Body of pancreas (tissue), 4 donors: ENCODE results near the gene VPS35L. TPM values are rescaled to one million over a fixed set of nuclear protein-coding genes. Genes with fewer than 3 reads are reported as not detected.
A peak's percentile ranks its signal among the peaks of the same experiment; 100 is the strongest.

Experiments used
- ATAC-seq: fragments of 150-250 bp; one replicate; pipeline ENCODE4 v1.9.1; 2016
- DNase-seq, 4 donors: peaks; one replicate each; pipeline ENCODE4 v3.0.0-alpha.2; 2019
- H3K27ac ChIP-seq, 4 donors: fragments of 200-600 bp; sonication (generic); 1 replicate in 3 of 4; 2 replicates in 1 of 4; pipeline versions ENCODE4 v1.5.1 to v1.6.1; 2016 to 2019; ENCODE audit warnings: mild to moderate bottlenecking in 1 of 4, mixed read lengths in 1 of 4, moderate library complexity in 1 of 4
- H3K27me3 ChIP-seq, 2 donors: fragments of 200-600 bp; sonication (generic); one replicate each; pipeline ENCODE4 v1.6.0; 2016; ENCODE audit warnings: mild to moderate bottlenecking in 1 of 2
- H3K36me3 ChIP-seq, 2 donors: fragments of 200-600 bp; sonication (generic); replicated peaks in 1 of 2; 2 replicates each; pipeline ENCODE4 v1.5.1; 2016; ENCODE audit warnings: low read depth in 2 of 2; ENCODE audit not compliant: insufficient read depth in 1 of 2
- H3K4me1 ChIP-seq: fragments of 200-600 bp; sonication (generic); one replicate; pipeline ENCODE4 v1.6.0; 2016
- H3K4me3 ChIP-seq, 2 donors: fragments of 200-600 bp; sonication (generic); 1 replicate in 1 of 2; 2 replicates in 1 of 2; pipeline ENCODE4 v1.5.1; 2016 to 2019
- H3K9me3 ChIP-seq, 3 donors: fragments of 200-600 bp; sonication (generic); 1 replicate in 2 of 3; 2 replicates in 1 of 3; pipeline ENCODE4 v1.5.1; 2016
- POLR2A ChIP-seq, 3 donors: fragments of 450-650 bp; IDR thresholded peaks; one replicate each; pipeline ENCODE4 v1.6.1; 2016; ENCODE audit warnings: antibody characterized with exemption in 3 of 3, mild to moderate bottlenecking in 2 of 3
- WGBS, 2 donors: methylation state at CpG; one replicate each; pipeline ENCODE4 v1.1.5; 2017; 5-methylcytosine and 5-hydroxymethylcytosine counted together
- intact Hi-C: fragments of 100-400 bp; cut with DNase I; formaldehyde crosslinking; loops from one replicate; pipeline ENCODE4 v1.15.1; 2023
- total RNA-seq, 2 donors: library from RNA; depleted of rRNA; stranded (reverse); fragments of >200 nt; gene quantifications; one replicate each; pipeline ENCODE4 v1.1.0, GENCODE V29; 2016
- TF ChIP-seq, protein P1 (sequence below), 7 experiments: fragments of 450-650 bp in 4 of 7; fragments of 200-600 bp in 3 of 7; sonication (generic) in 3 of 7; IDR thresholded peaks; one replicate each; pipeline ENCODE4 v1.5.1; 2016 to 2019; ENCODE audit warnings: antibody characterized with exemption in 7 of 7

The VPS35L gene
- total RNA-seq, 2 donors from 2014 or later = 25.4 to 31.6 TPM

DNA sequence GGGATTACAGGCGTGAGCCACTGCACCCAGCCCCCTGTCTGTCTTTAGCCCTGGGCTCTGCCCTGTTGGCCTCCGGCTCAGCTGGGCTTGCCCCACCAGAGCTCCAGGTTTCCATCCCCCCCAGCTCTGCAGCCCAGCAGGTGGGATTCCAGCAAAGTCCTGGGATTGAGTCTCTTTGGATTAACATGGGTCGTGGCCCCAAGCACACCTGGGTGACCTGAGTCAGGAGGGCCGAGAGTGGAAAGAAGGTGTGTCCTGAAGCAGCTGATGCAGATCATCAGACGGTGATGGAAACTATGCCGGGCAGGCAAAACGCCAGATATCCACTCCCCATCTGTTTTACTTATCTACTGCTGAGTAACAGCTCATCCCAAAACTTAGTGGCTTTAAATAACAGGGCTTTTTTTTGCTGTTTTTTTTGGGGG lies 90.1 kb downstream of the VPS35L start:
- H3K4me3 ChIP-seq = no peak overlapping the region
- WGBS, 2 donors = 74 to 82% methylated on average over 7 of the region's 7 CpGs
- H3K36me3 ChIP-seq = peaks cover 0 to 4% of the 10 kb centered on the region in 2 donors
- intact Hi-C loops = no loop called here
- H3K9me3 ChIP-seq = no peaks in the 10 kb centered on the region
- ATAC-seq (no peak), DNase-seq (peak in 3 of 4 donors; percentile 11 to 25 (median 14))
- no peaks in the 10 kb centered on the region for H3K27me3 ChIP-seq
- peak overlapping the region in 1 of 4 donors; percentile 5 for H3K27ac ChIP-seq
- TF ChIP-seq, protein P1, sequence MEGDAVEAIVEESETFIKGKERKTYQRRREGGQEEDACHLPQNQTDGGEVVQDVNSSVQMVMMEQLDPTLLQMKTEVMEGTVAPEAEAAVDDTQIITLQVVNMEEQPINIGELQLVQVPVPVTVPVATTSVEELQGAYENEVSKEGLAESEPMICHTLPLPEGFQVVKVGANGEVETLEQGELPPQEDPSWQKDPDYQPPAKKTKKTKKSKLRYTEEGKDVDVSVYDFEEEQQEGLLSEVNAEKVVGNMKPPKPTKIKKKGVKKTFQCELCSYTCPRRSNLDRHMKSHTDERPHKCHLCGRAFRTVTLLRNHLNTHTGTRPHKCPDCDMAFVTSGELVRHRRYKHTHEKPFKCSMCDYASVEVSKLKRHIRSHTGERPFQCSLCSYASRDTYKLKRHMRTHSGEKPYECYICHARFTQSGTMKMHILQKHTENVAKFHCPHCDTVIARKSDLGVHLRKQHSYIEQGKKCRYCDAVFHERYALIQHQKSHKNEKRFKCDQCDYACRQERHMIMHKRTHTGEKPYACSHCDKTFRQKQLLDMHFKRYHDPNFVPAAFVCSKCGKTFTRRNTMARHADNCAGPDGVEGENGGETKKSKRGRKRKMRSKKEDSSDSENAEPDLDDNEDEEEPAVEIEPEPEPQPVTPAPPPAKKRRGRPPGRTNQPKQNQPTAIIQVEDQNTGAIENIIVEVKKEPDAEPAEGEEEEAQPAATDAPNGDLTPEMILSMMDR (IDR thresholded peaks at IDR 0.05) = no peak
- TF ChIP-seq POLR2A (IDR thresholded peaks at IDR 0.05) = no peak
- H3K4me1 ChIP-seq = peaks cover 18% of the 10 kb centered on the region

DNA sequence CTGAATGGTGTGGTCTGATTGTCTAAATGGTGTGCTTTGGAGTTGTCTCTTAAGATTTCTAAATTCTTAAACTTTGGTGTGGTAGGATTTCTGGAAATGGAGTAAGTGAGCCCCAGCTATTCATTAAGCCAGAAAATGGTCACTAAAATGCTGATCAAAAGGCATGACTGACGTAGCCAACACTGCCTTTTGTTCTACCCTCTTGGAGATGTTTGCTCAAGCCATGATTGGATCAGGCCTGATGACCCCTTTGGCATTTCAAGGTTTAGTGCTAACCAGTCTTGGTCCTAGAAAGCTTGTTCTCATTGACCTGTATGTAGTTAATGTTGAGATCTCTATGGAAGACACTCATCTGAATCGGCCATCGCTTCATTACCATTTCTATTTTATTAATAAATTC lies 94.5 kb downstream of the VPS35L start:
- no peak for DNase-seq
- ATAC-seq = peak; percentile 52
- Histone ChIP-seq H3K9me3 (no peaks in the 10 kb centered on the region), H3K4me3 (no peak overlapping the region), H3K27ac (no peak overlapping the region), H3K4me1 (peaks cover 14% of the 10 kb centered on the region), H3K27me3 (no peaks in the 10 kb centered on the region), H3K36me3 (peaks cover 0 to 19% of the 10 kb centered on the region in 2 donors)
- intact Hi-C loops = no loop called here
- TF ChIP-seq POLR2A (IDR thresholded peaks at IDR 0.05) = no peak
- TF ChIP-seq, protein P1 (IDR thresholded peaks at IDR 0.05) = no peak
- WGBS, 2 donors = 65 to 68% methylated on average over 3 of the region's 3 CpGs

DNA sequence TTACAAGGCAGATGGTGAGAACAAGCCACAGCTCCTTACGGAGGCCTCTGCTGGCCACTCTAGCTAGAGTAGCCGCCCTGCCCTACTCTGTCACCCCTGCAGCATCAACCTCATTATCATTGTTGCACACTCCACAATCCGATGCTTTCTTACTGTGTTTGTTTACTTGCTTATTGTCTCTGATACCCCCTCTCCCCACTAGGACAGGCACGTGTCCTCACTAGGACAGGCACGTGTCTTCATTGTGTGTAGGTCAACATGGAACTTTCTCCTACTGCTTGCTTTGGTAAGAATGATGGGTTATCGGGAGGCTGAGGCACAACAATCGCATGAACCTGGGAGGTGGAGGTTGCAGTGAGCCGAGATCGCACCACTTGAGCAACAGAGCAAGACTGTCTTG lies 98.6 kb downstream of the VPS35L start:
- Histone ChIP-seq H3K36me3 (peaks cover 0 to 19% of the 10 kb centered on the region in 2 donors), H3K27ac (no peak overlapping the region), H3K4me3 (no peak overlapping the region), H3K4me1 (peaks cover 9% of the 10 kb centered on the region), H3K9me3 (no peaks in the 10 kb centered on the region), H3K27me3 (no peaks in the 10 kb centered on the region)
- DNase-seq (no peak), ATAC-seq (no peak)
- no peak for TF ChIP-seq POLR2A (IDR thresholded peaks at IDR 0.05)
- TF ChIP-seq, protein P1 (IDR thresholded peaks at IDR 0.05) = no peak
- intact Hi-C loops = no loop called here
- 81 to 92% methylated on average over 9 of the region's 9 CpGs for WGBS, 2 donors

DNA sequence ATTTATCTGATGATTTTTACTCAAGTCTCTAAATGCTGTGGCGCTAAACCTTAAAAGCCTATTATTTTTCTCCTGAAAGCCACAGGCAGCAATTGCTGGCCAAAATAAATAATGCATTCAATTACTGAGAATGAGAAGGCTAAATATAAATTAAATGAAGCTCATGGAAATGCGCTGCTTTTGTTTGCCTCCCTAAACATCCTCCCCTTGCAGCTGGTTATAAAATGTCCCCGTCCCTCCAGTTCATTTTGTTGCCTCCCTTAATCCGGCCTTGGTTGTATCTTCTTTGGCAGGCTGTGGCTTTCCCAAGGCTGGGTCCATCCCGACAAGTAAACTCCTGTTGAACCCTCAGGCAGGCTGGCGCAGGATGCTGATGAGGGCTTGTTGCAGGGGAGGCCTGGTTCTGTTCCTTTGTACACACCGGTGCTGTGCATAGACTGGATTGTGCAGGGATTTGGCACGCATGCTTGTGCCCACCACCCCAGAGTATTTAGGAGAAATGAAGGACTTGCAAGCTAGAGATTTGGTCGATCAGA lies 99.8 kb downstream of the VPS35L start:
- ATAC-seq (no peak), DNase-seq (no peak)
- WGBS, 2 donors = 91 to 93% methylated on average over 9 of the region's 9 CpGs
- no peaks in the 10 kb centered on the region for H3K9me3 ChIP-seq
- no peak overlapping the region for H3K27ac ChIP-seq
- no peaks in the 10 kb centered on the region for H3K27me3 ChIP-seq
- H3K4me1 ChIP-seq = no peaks in the 10 kb centered on the region
- TF ChIP-seq, protein P1 (IDR thresholded peaks at IDR 0.05) = no peak
- no peak for TF ChIP-seq POLR2A (IDR thresholded peaks at IDR 0.05)
- intact Hi-C loops = no loop called here
- H3K4me3 ChIP-seq = no peak overlapping the region
- peaks cover 0 to 17% of the 10 kb centered on the region in 2 donors for H3K36me3 ChIP-seq

DNA sequence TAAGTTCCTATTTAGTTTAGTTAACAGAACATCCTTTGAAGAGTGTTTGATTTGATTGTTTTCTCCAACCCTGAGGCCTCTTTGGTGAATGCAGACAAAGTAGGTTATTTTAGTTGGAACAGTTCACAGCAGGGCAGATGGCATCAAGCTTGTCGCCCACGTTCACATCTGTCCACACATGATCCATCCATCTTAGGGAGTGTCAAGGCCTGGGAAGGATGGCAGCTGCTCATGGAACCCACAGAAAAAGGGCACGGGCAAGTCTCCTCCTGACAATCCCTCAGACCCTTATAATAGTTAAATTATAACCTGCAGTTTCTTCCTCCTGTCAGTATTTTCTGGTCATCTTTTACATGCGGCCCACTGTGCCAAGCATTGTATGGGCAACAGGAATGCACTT lies 102.3 kb downstream of the VPS35L start:
- no peaks in the 10 kb centered on the region for H3K4me1 ChIP-seq
- no peak overlapping the region for H3K4me3 ChIP-seq
- H3K27me3 ChIP-seq = no peaks in the 10 kb centered on the region
- DNase-seq (no peak), ATAC-seq (no peak)
- H3K36me3 ChIP-seq = peaks cover 0 to 6% of the 10 kb centered on the region in 2 donors
- 65 to 85% methylated on average over 4 of the region's 4 CpGs for WGBS, 2 donors
- intact Hi-C loops = no loop called here
- H3K27ac ChIP-seq = no peak overlapping the region
- TF ChIP-seq, protein P1 (IDR thresholded peaks at IDR 0.05) = no peak
- TF ChIP-seq POLR2A (IDR thresholded peaks at IDR 0.05) = no peak
- no peaks in the 10 kb centered on the region for H3K9me3 ChIP-seq
